ENCODE data around the gene KIF1B.
"Not testable (repeated sequence)": the region's sequence is repeated elsewhere in the genome, so short reads cannot be mapped to it uniquely, and the experiment has no call there.

Gene KIF1B

GRCh38 chr1:10237157-10237539 is 26.8 kb downstream of the KIF1B start:
- no peak for DNase-seq (ENCODE audit: low spot score)

GRCh38 chr1:10242135-10242534 is 31.8 kb downstream of the KIF1B start:
- DNase-seq (ENCODE audit: low spot score), result no peak

- no peak for DNase-seq (ENCODE audit: low spot score)
Measured at GRCh38 chr1:10242811-10243210, 32.4 kb downstream of the KIF1B start.

- DNase-seq (ENCODE audit: low spot score), result no peak
Measured at GRCh38 chr1:10245674-10246073, 35.3 kb downstream of the KIF1B start.

GRCh38 chr1:10249808-10250457 is 39.6 kb downstream of the KIF1B start:
- DNase-seq (ENCODE audit: low spot score), result no peak

GRCh38 chr1:10250663-10251062 is 40.3 kb downstream of the KIF1B start:
- no peak for DNase-seq (ENCODE audit: low spot score)

GRCh38 chr1:10251325-10252108 is 41.1 kb downstream of the KIF1B start:
- DNase-seq (ENCODE audit: low spot score), result not testable (repeated sequence)

GRCh38 chr1:10252508-10252907 is 42.1 kb downstream of the KIF1B start:
- no peak for DNase-seq (ENCODE audit: low spot score)

GRCh38 chr1:10253149-10253548 is 42.8 kb downstream of the KIF1B start:
- no peak for DNase-seq (ENCODE audit: low spot score)

GRCh38 chr1:10253755-10254154 is 43.4 kb downstream of the KIF1B start:
- no peak for DNase-seq (ENCODE audit: low spot score)

GRCh38 chr1:10257851-10258250 is 47.5 kb downstream of the KIF1B start:
- DNase-seq (ENCODE audit: low spot score), result no peak

GRCh38 chr1:10259547-10259946 is 49.2 kb downstream of the KIF1B start:
- DNase-seq (ENCODE audit: low spot score), result not testable (repeated sequence)

GRCh38 chr1:10263450-10264082 is 53.2 kb downstream of the KIF1B start:
- DNase-seq (ENCODE audit: low spot score), result no peak

GRCh38 chr1:10265027-10265426 is 54.7 kb downstream of the KIF1B start:
- DNase-seq (ENCODE audit: low spot score), result no peak

- no peak for DNase-seq (ENCODE audit: low spot score)
Measured at GRCh38 chr1:10265900-10266299, 55.5 kb downstream of the KIF1B start.

- no peak for DNase-seq (ENCODE audit: low spot score)
Measured at GRCh38 chr1:10267319-10267718, 56.9 kb downstream of the KIF1B start.

- DNase-seq (ENCODE audit: low spot score), result no peak
Measured at GRCh38 chr1:10267921-10268320, 57.6 kb downstream of the KIF1B start.

GRCh38 chr1:10271090-10271489 is 60.7 kb downstream of the KIF1B start:
- DNase-seq (ENCODE audit: low spot score), result no peak

GRCh38 chr1:10271869-10272268 is 61.5 kb downstream of the KIF1B start:
- no peak for DNase-seq (ENCODE audit: low spot score)

- no peak for DNase-seq (ENCODE audit: low spot score)
Measured at GRCh38 chr1:10272274-10272673, 61.9 kb downstream of the KIF1B start.

- DNase-seq (ENCODE audit: low spot score), result no peak
Measured at GRCh38 chr1:10278880-10279279, 68.5 kb downstream of the KIF1B start.

GRCh38 chr1:10280439-10281350 is 70.3 kb downstream of the KIF1B start:
- no peak for DNase-seq (ENCODE audit: low spot score)

Data from iPS-NIHi11 (cell line).